HepG2 (cell line): ENCODE results near the gene OGFR. TPM values are rescaled to one million over a fixed set of nuclear protein-coding genes. Genes with fewer than 3 reads are reported as not detected.

Source experiments
- ETV5 ChIP-seq: IDR thresholded peaks from 2 replicates; pipeline ENCODE4 v1.6.1; 2018; ENCODE audit warnings: missing biosample characterization, missing genetic modification reagents, inconsistent platforms, borderline replicate concordance
- FUBP1 ChIP-seq: sonication (generic); formaldehyde crosslinking; IDR thresholded peaks from 2 replicates; pipeline ENCODE4 v1.5.1; 2020; ENCODE audit warnings: missing genetic modification reagents, mild to moderate bottlenecking, borderline replicate concordance
- HINFP ChIP-seq: sonication (generic); formaldehyde crosslinking; IDR thresholded peaks from 2 replicates; pipeline ENCODE4 v1.4.0; 2020; ENCODE audit warnings: low read depth, mild to moderate bottlenecking, missing genetic modification reagents
- HMG20A ChIP-seq: IDR thresholded peaks from 2 replicates; pipeline ENCODE4 v1.6.1; 2016; ENCODE audit warnings: borderline replicate concordance
- MED13 ChIP-seq: sonication (generic); formaldehyde crosslinking; IDR thresholded peaks from 2 replicates; pipeline ENCODE4 v1.5.0; 2020; ENCODE audit warnings: missing genetic modification reagents
- MED8 ChIP-seq: sonication (generic); formaldehyde crosslinking; IDR thresholded peaks from 2 replicates; pipeline ENCODE4 v1.8.1; 2023; ENCODE audit warnings: mild to moderate bottlenecking, missing genetic modification reagents; ENCODE audit not compliant: insufficient replicate concordance
- MLLT10 ChIP-seq: sonication (generic); formaldehyde crosslinking; IDR thresholded peaks from 2 replicates; pipeline ENCODE4 v1.4.0; 2020; ENCODE audit warnings: missing genetic modification reagents
- NONO ChIP-seq, 2 experiments: fragments of 450-650 bp in 1 of 2; sonication (generic) in 1 of 2; formaldehyde crosslinking in 1 of 2; IDR thresholded peaks in 1 of 2; conservative IDR thresholded peaks in 1 of 2; 2 replicates each; pipeline versions ENCODE4 v1.6.1 to v1.8.0; 2017 to 2022; ENCODE audit warnings: mild to moderate bottlenecking in 1 of 2, missing genetic modification reagents in 1 of 2, moderate library complexity in 1 of 2
- PAWR ChIP-seq: sonication (generic); formaldehyde crosslinking; IDR thresholded peaks from 2 replicates; pipeline ENCODE4 v1.4.0; 2020; ENCODE audit warnings: missing genetic modification reagents, mild to moderate bottlenecking, borderline replicate concordance
- RAD21 ChIP-seq: fragments of 450-650 bp; formaldehyde crosslinking; IDR thresholded peaks from 2 replicates; pipeline ENCODE4 v1.5.0; 2020; ENCODE audit warnings: mild to moderate bottlenecking
- SALL1 ChIP-seq: sonication (generic); formaldehyde crosslinking; IDR thresholded peaks from 2 replicates; pipeline ENCODE4 v1.8.0; 2022; ENCODE audit warnings: mild to moderate bottlenecking, missing genetic modification reagents
- SMARCE1 ChIP-seq: fragments of 450-650 bp; IDR thresholded peaks from 2 replicates; pipeline ENCODE4 v1.6.1; 2017; ENCODE audit warnings: borderline replicate concordance
- SOX5 ChIP-seq: IDR thresholded peaks from 2 replicates; pipeline ENCODE4 v1.6.1; 2016; ENCODE audit warnings: borderline replicate concordance
- TCF7L2 ChIP-seq: IDR thresholded peaks from 2 replicates; pipeline ENCODE4 v1.6.1; 2011; ENCODE audit warnings: mild to moderate bottlenecking, low read depth, low read length, moderate library complexity
- TGIF2 ChIP-seq: IDR thresholded peaks from 2 replicates; pipeline ENCODE4 v1.6.1; 2016; ENCODE audit warnings: control low read depth, missing compliant biosample characterization
- THYN1 ChIP-seq: sonication (generic); formaldehyde crosslinking; IDR thresholded peaks from 2 replicates; pipeline ENCODE4 v1.8.1; 2023; ENCODE audit warnings: low read depth, mild to moderate bottlenecking, moderate library complexity, missing genetic modification reagents, borderline replicate concordance
- TOE1 ChIP-seq: sonication (generic); formaldehyde crosslinking; IDR thresholded peaks from 2 replicates; pipeline ENCODE4 v1.4.0; 2020; ENCODE audit warnings: mild to moderate bottlenecking, missing genetic modification reagents
- ZFP1 ChIP-seq: IDR thresholded peaks from 2 replicates; pipeline ENCODE4 v1.6.1; 2016
- ZFYVE20 ChIP-seq: sonication (generic); formaldehyde crosslinking; IDR thresholded peaks from 2 replicates; pipeline ENCODE4 v1.8.0; 2023; ENCODE audit warnings: low read depth, mild to moderate bottlenecking, moderate library complexity, missing genetic modification reagents, borderline replicate concordance
- ZNF17 ChIP-seq: sonication (generic); formaldehyde crosslinking; IDR thresholded peaks from 2 replicates; pipeline ENCODE4 v1.5.0; 2020; ENCODE audit warnings: mild to moderate bottlenecking, missing genetic modification reagents
- ZNF670 ChIP-seq: sonication (generic); formaldehyde crosslinking; IDR thresholded peaks from 2 replicates; pipeline ENCODE4 v1.8.0; 2022; ENCODE audit warnings: mild to moderate bottlenecking, missing genetic modification reagents, borderline replicate concordance
- polyA plus RNA-seq, 8 experiments: library from polyadenylated mRNA; depleted of rRNA in 3 of 8; stranded (reverse) in 7 of 8; unstranded in 1 of 8; fragments of >200 nt; fragmentation: Illumina TruSeq in 4 of 8; extraction: Trizol in 4 of 8; gene quantifications; 2 replicates each; pipeline versions ENCODE4 v1.2.1 to v1.2.3, GENCODE V29; 2011 to 2016; ENCODE audit warnings: low read depth in 4 of 8, missing spikeins in 1 of 8, mixed read lengths in 1 of 8; ENCODE audit not compliant: insufficient read depth in 1 of 8
- total RNA-seq, 5 experiments: library from RNA; depleted of rRNA; stranded (reverse); fragments of >200 nt; fragmentation: Illumina TruSeq; extraction: Trizol; gene quantifications; 2 replicates each; pipeline ENCODE4 v1.2.3, GENCODE V29; 2016; ENCODE audit warnings: low read depth in 1 of 5
- TF ChIP-seq, protein P1 (sequence below): sonication (generic); formaldehyde crosslinking; IDR thresholded peaks from 2 replicates; pipeline ENCODE4 v1.8.0; 2022; ENCODE audit warnings: mild to moderate bottlenecking, missing genetic modification reagents
- TF ChIP-seq, protein P2 (sequence below): sonication (generic); formaldehyde crosslinking; IDR thresholded peaks from 2 replicates; pipeline ENCODE4 v1.8.1; 2023; ENCODE audit warnings: missing genetic modification reagents, mild to moderate bottlenecking, borderline replicate concordance
- TF ChIP-seq, protein P3 (sequence below): sonication (generic); formaldehyde crosslinking; conservative IDR thresholded peaks from 2 replicates; pipeline ENCODE4 v1.4.0; 2020; ENCODE audit warnings: missing genetic modification reagents

Gene OGFR
- total and polyA plus RNA-seq, 2 of the 13 experiments (the other 11 are each of a cell fraction or from before 2014, with no cell fraction given) = 47.7 to 81.8 TPM

- TF ChIP-seq ETV5 (CRISPR knock-in tag) (peak; percentile 89), TGIF2 (CRISPR knock-in tag) (peak; percentile 85), NONO (IDR thresholded peaks at IDR 0.05) (no peak), NONO (CRISPR knock-in tag; conservative IDR thresholded peaks at IDR 0.05) (peak; percentile 73; the same call in 1 of the 2 replicates), ZNF17 (CRISPR knock-in tag) (no peak), ZFYVE20 (0 out of 2 replicates have a peak, but pooled peaks have one; percentile 40), ZFP1 (CRISPR knock-in tag) (0 out of 2 replicates have a peak, but pooled peaks have one; percentile 71), SALL1 (peak; percentile 84), RAD21 (CRISPR knock-in tag) (peak; percentile 99), FUBP1 (no peak), HINFP (0 out of 2 replicates have a peak, but pooled peaks have one; percentile 22), TCF7L2 (no peak), SOX5 (peak; percentile 62), THYN1 (CRISPR knock-in tag) (no peak), PAWR (CRISPR knock-in tag) (0 out of 2 replicates have a peak, but pooled peaks have one; percentile 83), MLLT10 (CRISPR knock-in tag) (no peak), TOE1 (CRISPR knock-in tag) (no peak), HMG20A (CRISPR knock-in tag) (no peak), MED8 (CRISPR knock-in tag) (no peak), SMARCE1 (no peak), MED13 (no peak), ZNF670 (CRISPR knock-in tag) (0 out of 2 replicates have a peak, but pooled peaks have one; percentile 23)
- TF ChIP-seq, protein P1, sequence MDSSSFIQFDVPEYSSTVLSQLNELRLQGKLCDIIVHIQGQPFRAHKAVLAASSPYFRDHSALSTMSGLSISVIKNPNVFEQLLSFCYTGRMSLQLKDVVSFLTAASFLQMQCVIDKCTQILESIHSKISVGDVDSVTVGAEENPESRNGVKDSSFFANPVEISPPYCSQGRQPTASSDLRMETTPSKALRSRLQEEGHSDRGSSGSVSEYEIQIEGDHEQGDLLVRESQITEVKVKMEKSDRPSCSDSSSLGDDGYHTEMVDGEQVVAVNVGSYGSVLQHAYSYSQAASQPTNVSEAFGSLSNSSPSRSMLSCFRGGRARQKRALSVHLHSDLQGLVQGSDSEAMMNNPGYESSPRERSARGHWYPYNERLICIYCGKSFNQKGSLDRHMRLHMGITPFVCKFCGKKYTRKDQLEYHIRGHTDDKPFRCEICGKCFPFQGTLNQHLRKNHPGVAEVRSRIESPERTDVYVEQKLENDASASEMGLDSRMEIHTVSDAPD (CRISPR knock-in tag) = no peak
- TF ChIP-seq, protein P2, sequence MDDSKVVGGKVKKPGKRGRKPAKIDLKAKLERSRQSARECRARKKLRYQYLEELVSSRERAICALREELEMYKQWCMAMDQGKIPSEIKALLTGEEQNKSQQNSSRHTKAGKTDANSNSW (CRISPR knock-in tag) = peak; percentile 72; the same call in 1 of the 2 replicates
- TF ChIP-seq, protein P3, sequence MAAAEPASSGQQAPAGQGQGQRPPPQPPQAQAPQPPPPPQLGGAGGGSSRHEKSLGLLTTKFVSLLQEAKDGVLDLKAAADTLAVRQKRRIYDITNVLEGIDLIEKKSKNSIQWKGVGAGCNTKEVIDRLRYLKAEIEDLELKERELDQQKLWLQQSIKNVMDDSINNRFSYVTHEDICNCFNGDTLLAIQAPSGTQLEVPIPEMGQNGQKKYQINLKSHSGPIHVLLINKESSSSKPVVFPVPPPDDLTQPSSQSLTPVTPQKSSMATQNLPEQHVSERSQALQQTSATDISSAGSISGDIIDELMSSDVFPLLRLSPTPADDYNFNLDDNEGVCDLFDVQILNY (CRISPR knock-in tag) = no peak
Observed at GRCh38 chr20:62791301-62792181, 13.1 kb upstream of the OGFR start (continued).
